Measurements from ENCODE around the gene ADSL. TPM values are rescaled to one million over a fixed set of nuclear protein-coding genes. Genes with fewer than 3 reads are reported as not detected.

The ADSL gene
- total RNA-seq, 6 experiments from 2014 or later: 15.1 to 47.6 (median 24.9) TPM

DNA sequence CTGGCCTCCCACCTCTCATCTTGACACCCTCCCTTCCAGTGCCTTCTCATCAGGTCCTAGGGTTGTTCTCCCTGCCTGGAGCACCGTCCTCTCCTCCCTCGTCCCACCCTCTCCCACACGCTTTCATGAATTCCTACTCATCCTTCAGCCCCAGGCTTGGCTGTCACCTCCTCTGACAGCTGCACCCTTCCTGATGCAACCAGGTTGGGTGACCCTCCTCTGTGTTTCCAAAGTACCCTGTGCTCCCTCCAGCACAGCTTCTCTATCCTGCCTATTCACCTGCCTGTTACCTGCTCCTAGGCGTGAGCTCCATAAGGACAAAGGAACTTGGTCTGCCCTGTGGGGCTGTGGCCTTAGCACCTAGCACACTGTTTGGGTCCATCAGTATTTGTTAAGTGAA is 82.5 kb downstream of the ADSL start:
- H3K9me3 ChIP-seq: no peaks in the 10 kb centered on the region
- 86% methylated on average over 4 of the region's 4 CpGs for WGBS (ENCODE audit: insufficient coverage, low coverage, low lambda C conversion rate, missing lambda C conversion rate)
- H3K4me1 ChIP-seq: no peaks in the 10 kb centered on the region
- H3K36me3 ChIP-seq: peaks cover 0 to 36% (median 10%) of the 10 kb centered on the region in 4 donors
- H3K4me3 ChIP-seq: no peak overlapping the region
- no peak for ATAC-seq
- TF ChIP-seq POLR2A (IDR thresholded peaks at IDR 0.05): no peak
- TF ChIP-seq, protein P1, sequence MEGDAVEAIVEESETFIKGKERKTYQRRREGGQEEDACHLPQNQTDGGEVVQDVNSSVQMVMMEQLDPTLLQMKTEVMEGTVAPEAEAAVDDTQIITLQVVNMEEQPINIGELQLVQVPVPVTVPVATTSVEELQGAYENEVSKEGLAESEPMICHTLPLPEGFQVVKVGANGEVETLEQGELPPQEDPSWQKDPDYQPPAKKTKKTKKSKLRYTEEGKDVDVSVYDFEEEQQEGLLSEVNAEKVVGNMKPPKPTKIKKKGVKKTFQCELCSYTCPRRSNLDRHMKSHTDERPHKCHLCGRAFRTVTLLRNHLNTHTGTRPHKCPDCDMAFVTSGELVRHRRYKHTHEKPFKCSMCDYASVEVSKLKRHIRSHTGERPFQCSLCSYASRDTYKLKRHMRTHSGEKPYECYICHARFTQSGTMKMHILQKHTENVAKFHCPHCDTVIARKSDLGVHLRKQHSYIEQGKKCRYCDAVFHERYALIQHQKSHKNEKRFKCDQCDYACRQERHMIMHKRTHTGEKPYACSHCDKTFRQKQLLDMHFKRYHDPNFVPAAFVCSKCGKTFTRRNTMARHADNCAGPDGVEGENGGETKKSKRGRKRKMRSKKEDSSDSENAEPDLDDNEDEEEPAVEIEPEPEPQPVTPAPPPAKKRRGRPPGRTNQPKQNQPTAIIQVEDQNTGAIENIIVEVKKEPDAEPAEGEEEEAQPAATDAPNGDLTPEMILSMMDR (IDR thresholded peaks at IDR 0.05): no peak
- DNase-seq: no peak
- intact Hi-C loops (cut with DNase I): no loop called here
- no peaks in the 10 kb centered on the region for H3K27me3 ChIP-seq
- H3K27ac ChIP-seq: no peak overlapping the region

GRCh38 chr22:40429481-40429880 is 83.2 kb downstream of the ADSL start:
- 89% methylated on average over 4 of the region's 4 CpGs for WGBS (ENCODE audit: insufficient coverage, low coverage, low lambda C conversion rate, missing lambda C conversion rate)
- Histone ChIP-seq H3K4me3 (no peak overlapping the region), H3K27ac (no peak overlapping the region), H3K27me3 (no peaks in the 10 kb centered on the region), H3K36me3 (peaks cover 0 to 34% (median 10%) of the 10 kb centered on the region in 4 donors), H3K4me1 (no peaks in the 10 kb centered on the region), H3K9me3 (no peaks in the 10 kb centered on the region)
- ATAC-seq (no peak), DNase-seq (no peak)
- intact Hi-C loops (cut with DNase I): no loop called here
- TF ChIP-seq, protein P1 (IDR thresholded peaks at IDR 0.05): no peak
- no peak for TF ChIP-seq POLR2A (IDR thresholded peaks at IDR 0.05)

DNA sequence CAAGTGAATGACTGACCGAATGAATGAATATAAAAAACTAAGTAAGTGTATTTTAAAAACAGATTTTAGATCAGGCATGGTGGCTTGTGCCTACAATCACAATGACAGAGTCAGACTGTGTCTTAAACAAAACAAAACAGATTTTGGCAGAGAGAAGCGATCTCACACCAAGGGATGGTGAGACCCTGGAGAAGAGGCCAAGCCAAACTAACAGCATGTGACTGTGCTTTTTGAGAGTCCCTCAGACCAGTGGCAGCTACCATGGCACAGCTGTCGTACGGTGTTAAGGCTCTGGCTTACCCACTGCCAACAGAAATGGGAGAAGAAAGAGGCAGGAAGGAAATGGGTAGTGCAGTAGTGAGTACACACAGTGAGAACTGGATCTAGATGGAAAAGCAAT is 84.7 kb downstream of the ADSL start:
- H3K36me3 ChIP-seq: peaks cover 0 to 29% (median 10%) of the 10 kb centered on the region in 4 donors
- TF ChIP-seq POLR2A (IDR thresholded peaks at IDR 0.05): no peak
- no peaks in the 10 kb centered on the region for H3K27me3 ChIP-seq
- no peak for DNase-seq
- ATAC-seq: no peak
- WGBS (ENCODE audit: insufficient coverage, low coverage, low lambda C conversion rate, missing lambda C conversion rate): 92% methylated on average over 4 of the region's 4 CpGs
- H3K4me3 ChIP-seq: no peak overlapping the region
- H3K27ac ChIP-seq: no peak overlapping the region
- H3K4me1 ChIP-seq: no peaks in the 10 kb centered on the region
- intact Hi-C loops (cut with DNase I): no loop called here
- no peaks in the 10 kb centered on the region for H3K9me3 ChIP-seq

DNA sequence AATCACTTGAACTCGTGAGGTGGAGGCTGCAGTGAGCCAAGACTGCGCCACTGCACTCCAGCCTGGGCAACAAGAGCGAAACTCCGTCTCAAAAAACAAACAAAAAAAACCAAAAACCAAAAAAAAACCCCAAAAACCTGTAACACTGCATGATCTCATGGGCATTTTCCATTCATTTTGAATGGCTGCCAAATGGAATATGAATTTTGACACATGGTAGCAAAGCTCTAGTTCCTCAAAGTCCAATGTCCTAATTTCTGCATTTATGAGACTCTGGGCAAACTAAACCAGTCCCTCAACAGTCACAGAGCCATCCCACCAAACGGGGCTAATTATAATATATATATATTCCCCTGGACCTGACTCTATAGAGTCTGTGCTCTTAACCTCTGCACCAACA is 85.9 kb downstream of the ADSL start:
- Histone ChIP-seq H3K36me3 (peaks cover 0 to 24% (median 7%) of the 10 kb centered on the region in 4 donors), H3K27ac (no peak overlapping the region), H3K9me3 (no peaks in the 10 kb centered on the region), H3K4me3 (no peak overlapping the region), H3K27me3 (no peaks in the 10 kb centered on the region), H3K4me1 (no peaks in the 10 kb centered on the region)
- TF ChIP-seq, protein P1 (IDR thresholded peaks at IDR 0.05): no peak
- no peak for TF ChIP-seq POLR2A (IDR thresholded peaks at IDR 0.05)
- intact Hi-C loops (cut with DNase I): no loop called here
- 56% methylated on average over 5 of the region's 5 CpGs for WGBS (ENCODE audit: insufficient coverage, low coverage, low lambda C conversion rate, missing lambda C conversion rate)
- DNase-seq: no peak
- no peak for ATAC-seq

- 100% methylated on average over 2 of the region's 2 CpGs for WGBS (ENCODE audit: insufficient coverage, low coverage, low lambda C conversion rate, missing lambda C conversion rate)
- TF ChIP-seq POLR2A (IDR thresholded peaks at IDR 0.05): no peak
- TF ChIP-seq, protein P1 (IDR thresholded peaks at IDR 0.05): no peak
- Histone ChIP-seq H3K27me3 (no peaks in the 10 kb centered on the region), H3K9me3 (no peaks in the 10 kb centered on the region), H3K4me1 (no peaks in the 10 kb centered on the region), H3K4me3 (no peak overlapping the region), H3K27ac (no peak overlapping the region), H3K36me3 (peaks cover 0 to 24% (median 7%) of the 10 kb centered on the region in 4 donors)
- intact Hi-C loops (cut with DNase I): no loop called here
- DNase-seq (no peak), ATAC-seq (no peak)
Observed at GRCh38 chr22:40432625-40433024, 86.3 kb downstream of the ADSL start.

All from right lobe of liver (tissue), 6 donors.